HUES64 (cell line): ENCODE results near the gene TRANK1.
"Not testable (repeated sequence)": the region's sequence is repeated elsewhere in the genome, so short reads cannot be mapped to it uniquely, and the experiment has no call there.

Experiments
- H3K27ac ChIP-seq: 2 replicates; pipeline ENCODE4 v1.7.0; 2013; ENCODE audit warnings: low read depth, low read length, inconsistent platforms
- H3K27me3 ChIP-seq: 2 replicates; pipeline ENCODE4 v1.6.1; 2013; ENCODE audit warnings: mild to moderate bottlenecking, low read length; ENCODE audit not compliant: insufficient read depth
- H3K36me3 ChIP-seq: 2 replicates; pipeline ENCODE4 v1.6.1; 2013; ENCODE audit warnings: mild to moderate bottlenecking, low read length; ENCODE audit not compliant: insufficient read depth
- H3K4me1 ChIP-seq: 2 replicates; pipeline ENCODE4 v1.6.1; 2013; ENCODE audit warnings: mild to moderate bottlenecking, low read length, moderate library complexity; ENCODE audit not compliant: insufficient read depth
- H3K4me3 ChIP-seq: 2 replicates; pipeline ENCODE4 v1.5.1; 2013; ENCODE audit warnings: mild to moderate bottlenecking, low read length, moderate library complexity
- H3K9ac ChIP-seq: 2 replicates; pipeline ENCODE4 v1.6.1; 2013; ENCODE audit warnings: mild to moderate bottlenecking, low read depth, low read length
- H3K9me3 ChIP-seq: 2 replicates; pipeline ENCODE4 v1.6.1; 2013; ENCODE audit warnings: low read depth, low read length; ENCODE audit not compliant: insufficient read depth
- WGBS: fragments of 150-250, 120-280 bp; methylation state at CpG from one replicate; pipeline ENCODE4 v1.1.7; 2013; ENCODE audit warnings: missing lambda C conversion rate; 5-methylcytosine and 5-hydroxymethylcytosine counted together

The TRANK1 gene

GRCh38 chr3:36956155-36956554 lies 11.3 kb upstream of the TRANK1 start:
- WGBS, result 90% methylated on average over 3 of the region's 3 CpGs
- Histone ChIP-seq H3K4me1 (no peaks in the 10 kb centered on the region), H3K9ac (no peak overlapping the region), H3K4me3 (no peak overlapping the region), H3K9me3 (no peaks in the 10 kb centered on the region), H3K27ac (no peak overlapping the region), H3K36me3 (no peaks in the 10 kb centered on the region), H3K27me3 (no peaks in the 10 kb centered on the region)

GRCh38 chr3:36954452-36955134 lies 9.7 kb upstream of the TRANK1 start:
- H3K4me1 ChIP-seq, result no peaks in the 10 kb centered on the region
- no peak overlapping the region for H3K27ac ChIP-seq
- no peaks in the 10 kb centered on the region for H3K27me3 ChIP-seq
- no peaks in the 10 kb centered on the region for H3K36me3 ChIP-seq
- no peak overlapping the region for H3K9ac ChIP-seq
- no peak overlapping the region for H3K4me3 ChIP-seq
- H3K9me3 ChIP-seq, result no peaks in the 10 kb centered on the region

- WGBS, result 97% methylated on average over 5 of the region's 5 CpGs
- not testable (repeated sequence) for H3K27ac ChIP-seq, H3K36me3 ChIP-seq, H3K9me3 ChIP-seq, H3K9ac ChIP-seq, H3K4me1 ChIP-seq, H3K4me3 ChIP-seq
- peaks cover 33% of the 10 kb centered on the region for H3K27me3 ChIP-seq
Observed at GRCh38 chr3:36947814-36948213, 3.0 kb upstream of the TRANK1 start.

- Histone ChIP-seq H3K9ac (peak overlapping the region; percentile 76; the same call in 1 of the 2 replicates), H3K4me3 (peak overlapping the region; percentile 72)
Observed at GRCh38 chr3:36945333-36945980, 603 bp upstream of the TRANK1 start.

GRCh38 chr3:36944012-36944640 lies 728 bp downstream of the TRANK1 start:
- H3K9me3 ChIP-seq, result peaks cover 6% of the 10 kb centered on the region; the same call in 1 of the 2 replicates
- no peak overlapping the region for H3K27ac ChIP-seq
- peak overlapping the region; percentile 72 for H3K4me3 ChIP-seq
- peak overlapping the region; percentile 76 for H3K9ac ChIP-seq
- H3K27me3 ChIP-seq, result peaks cover 37% of the 10 kb centered on the region
- H3K36me3 ChIP-seq, result no peaks in the 10 kb centered on the region
- no peaks in the 10 kb centered on the region for H3K4me1 ChIP-seq
- WGBS, result under 1% methylated on average over 56 of the region's 56 CpGs

More at GRCh38 chr3:36945333-36945980, 603 bp upstream of the TRANK1 start:
- no peak overlapping the region for H3K27ac ChIP-seq
- no peaks in the 10 kb centered on the region for H3K36me3 ChIP-seq
- no peaks in the 10 kb centered on the region for H3K4me1 ChIP-seq
- peaks cover 6% of the 10 kb centered on the region; the same call in 1 of the 2 replicates for H3K9me3 ChIP-seq
- WGBS, result 76% methylated on average over 28 of the region's 28 CpGs
- H3K27me3 ChIP-seq, result peaks cover 37% of the 10 kb centered on the region

- H3K27ac ChIP-seq, result no peak overlapping the region
- no peaks in the 10 kb centered on the region for H3K36me3 ChIP-seq
- 21% methylated on average over 10 of the region's 10 CpGs for WGBS
- peak overlapping the region; percentile 76 for H3K9ac ChIP-seq
- H3K27me3 ChIP-seq, result peaks cover 37% of the 10 kb centered on the region
- peak overlapping the region; percentile 72 for H3K4me3 ChIP-seq
- H3K9me3 ChIP-seq, result peaks cover 6% of the 10 kb centered on the region; the same call in 1 of the 2 replicates
- H3K4me1 ChIP-seq, result no peaks in the 10 kb centered on the region
Observed at GRCh38 chr3:36943601-36944000, 1.3 kb downstream of the TRANK1 start.

- 92% methylated on average over 21 of the region's 21 CpGs for WGBS
- H3K36me3 ChIP-seq, result no peaks in the 10 kb centered on the region
- H3K4me3 ChIP-seq, result no peak overlapping the region
- peaks cover 37% of the 10 kb centered on the region for H3K27me3 ChIP-seq
- H3K9ac ChIP-seq, result no peak overlapping the region
- no peak overlapping the region for H3K27ac ChIP-seq
- peaks cover 5% of the 10 kb centered on the region; the same call in 1 of the 2 replicates for H3K9me3 ChIP-seq
- H3K4me1 ChIP-seq, result peaks cover 2% of the 10 kb centered on the region; the same call in 1 of the 2 replicates
Observed at GRCh38 chr3:36942638-36943248, 2.1 kb downstream of the TRANK1 start.

- Histone ChIP-seq H3K27ac (no peak overlapping the region), H3K27me3 (peaks cover 37% of the 10 kb centered on the region), H3K9ac (no peak overlapping the region), H3K4me1 (peaks cover 5% of the 10 kb centered on the region; the same call in 1 of the 2 replicates), H3K36me3 (no peaks in the 10 kb centered on the region), H3K9me3 (no peaks in the 10 kb centered on the region), H3K4me3 (no peak overlapping the region)
- WGBS, result 87% methylated on average over 3 of the region's 3 CpGs
Observed at GRCh38 chr3:36941658-36942057, 3.2 kb downstream of the TRANK1 start.

GRCh38 chr3:36941162-36941561 lies 3.7 kb downstream of the TRANK1 start:
- Histone ChIP-seq H3K27me3 (peaks cover 37% of the 10 kb centered on the region), H3K9me3 (no peaks in the 10 kb centered on the region), H3K4me1 (peaks cover 5% of the 10 kb centered on the region; the same call in 1 of the 2 replicates), H3K36me3 (no peaks in the 10 kb centered on the region), H3K9ac (no peak overlapping the region), H3K4me3 (no peak overlapping the region), H3K27ac (no peak overlapping the region)
- 88% methylated on average over 2 of the region's 2 CpGs for WGBS

- H3K9me3 ChIP-seq, result no peaks in the 10 kb centered on the region
- peaks cover 16% of the 10 kb centered on the region for H3K4me1 ChIP-seq
- 77% methylated on average over 1 of the region's 1 CpG for WGBS
- H3K36me3 ChIP-seq, result no peaks in the 10 kb centered on the region
- no peak overlapping the region for H3K4me3 ChIP-seq
- no peak overlapping the region for H3K9ac ChIP-seq
- H3K27ac ChIP-seq, result peak overlapping the region; percentile 52
- H3K27me3 ChIP-seq, result peaks cover 1% of the 10 kb centered on the region; the same call in 1 of the 2 replicates
Observed at GRCh38 chr3:36937492-36937891, 7.4 kb downstream of the TRANK1 start.
